ENCODE measurements around the gene LMOD3. TPM values are rescaled to one million over a fixed set of nuclear protein-coding genes. Genes with fewer than 3 reads are reported as not detected.

The LMOD3 gene
- total RNA-seq, 1 donor from 2014 or later: 31.8 TPM

DNA sequence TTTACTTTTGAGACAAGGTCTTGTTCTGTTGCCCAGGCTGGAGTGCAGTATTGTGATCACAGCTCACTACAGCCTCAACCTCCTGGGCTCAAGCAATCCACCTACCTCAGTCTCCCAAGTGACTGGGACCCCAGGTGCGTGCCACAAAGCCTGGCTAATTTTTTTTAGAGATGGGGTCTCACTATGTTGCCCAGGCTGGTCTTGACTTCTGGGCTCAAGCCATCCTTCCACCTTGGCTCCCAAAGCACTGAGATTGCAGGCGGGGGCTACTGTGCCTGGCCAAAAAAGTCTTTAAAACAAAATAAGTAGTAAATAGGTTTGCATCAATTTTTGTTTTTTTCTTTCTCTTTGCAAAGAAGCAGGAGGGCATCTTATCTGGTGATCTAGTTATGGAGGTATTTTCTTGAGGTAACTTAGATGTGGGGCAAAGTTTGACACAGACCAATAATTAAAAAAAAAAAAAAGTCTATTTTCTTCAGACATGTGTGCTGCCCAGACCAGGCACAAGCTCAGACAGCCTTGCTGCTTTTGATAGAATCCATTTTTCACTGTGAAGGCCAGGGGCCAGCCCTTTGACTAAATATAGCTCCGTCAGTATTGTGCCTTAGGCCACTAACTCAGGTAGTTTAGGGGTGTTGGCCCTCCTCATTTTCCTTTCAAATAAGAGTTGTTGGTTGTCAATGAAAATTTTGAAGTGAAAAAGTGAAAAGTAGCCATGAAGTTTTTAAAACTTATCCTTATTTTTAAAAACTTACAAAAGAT, 35.2 kb downstream of the LMOD3 start:
- Histone ChIP-seq H3K4me1 (ENCODE audit: control insufficient read depth in 3 of 3, insufficient read depth in 3 of 3, low read length in 3 of 3) (peaks cover 52 to 84% (median 78%) of the 10 kb centered on the region in 3 donors), H3K9ac (ENCODE audit: low read depth in 1 of 3, low read length in 3 of 3) (peak overlapping the region; percentile 57 to 98 (median 97)), H3K9me3 (ENCODE audit: control insufficient read depth in 3 of 3, low read length in 3 of 3) (no peaks in the 10 kb centered on the region), H3K27me3 (ENCODE audit: control insufficient read depth in 3 of 3, insufficient read depth in 3 of 3, low read length in 3 of 3) (no peaks in the 10 kb centered on the region), H3K4me3 (ENCODE audit: low read length in 3 of 3) (peak overlapping the region; percentile 91 to 95 (median 93)), H3K36me3 (ENCODE audit: control insufficient read depth in 3 of 3, insufficient read depth in 3 of 3, low read length in 3 of 3) (peaks cover 0 to 7% (median 6%) of the 10 kb centered on the region in 3 donors), H3K27ac (ENCODE audit: low read depth, low read length) (peak overlapping the region; percentile 95)

DNA sequence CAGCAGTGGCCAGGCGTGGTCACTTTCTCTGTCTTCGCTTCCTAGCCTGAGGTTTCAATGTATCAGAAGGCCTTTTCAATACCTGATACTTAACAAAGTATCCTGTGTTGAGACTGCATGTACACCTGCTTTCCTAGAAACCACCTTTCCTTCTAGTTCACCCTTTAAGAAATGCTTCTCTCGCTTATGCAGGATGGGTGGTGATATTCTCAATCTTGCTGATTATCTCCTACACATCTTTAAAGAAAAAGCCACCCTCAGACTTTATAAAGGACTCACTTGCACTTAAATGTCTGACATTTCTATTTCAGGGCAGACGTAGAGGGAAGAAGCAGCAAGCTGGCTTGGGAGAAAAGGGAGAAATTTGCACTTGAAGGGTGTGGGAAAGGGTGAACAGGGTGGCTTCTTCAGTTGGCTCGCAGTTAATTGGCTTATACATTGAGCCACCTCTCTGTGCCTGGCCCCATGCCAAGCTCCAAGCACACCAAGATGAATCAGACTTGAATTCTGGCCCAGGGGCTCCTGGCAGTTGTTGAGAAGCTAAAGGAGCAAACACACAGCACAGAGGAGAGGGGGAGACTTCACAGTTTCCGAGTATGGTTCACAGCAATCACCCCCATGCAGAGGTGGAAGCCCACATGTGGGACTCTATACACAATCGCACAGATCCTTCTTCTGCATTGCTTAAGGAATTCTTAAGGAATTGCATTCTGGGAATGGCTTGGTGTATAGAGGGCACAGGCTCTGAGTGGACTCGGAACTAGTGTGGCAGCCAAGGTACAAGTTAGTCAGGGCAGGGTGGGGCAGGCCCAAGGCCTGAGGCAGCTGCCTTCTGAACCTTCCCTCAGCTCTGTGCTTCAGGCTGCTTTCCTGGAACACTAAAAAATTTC, 36.3 kb downstream of the LMOD3 start:
- Histone ChIP-seq H3K36me3 (ENCODE audit: control insufficient read depth in 3 of 3, insufficient read depth in 3 of 3, low read length in 3 of 3) (peaks cover 0 to 7% (median 3%) of the 10 kb centered on the region in 3 donors), H3K4me1 (ENCODE audit: control insufficient read depth in 3 of 3, insufficient read depth in 3 of 3, low read length in 3 of 3) (peaks cover 48 to 82% (median 74%) of the 10 kb centered on the region in 3 donors), H3K9ac (ENCODE audit: low read depth in 1 of 3, low read length in 3 of 3) (peak overlapping the region; percentile 97 to 98 (median 98)), H3K27ac (ENCODE audit: low read depth, low read length) (peak overlapping the region; percentile 95), H3K4me3 (ENCODE audit: low read length in 3 of 3) (peak overlapping the region; percentile 91 to 95 (median 93)), H3K9me3 (ENCODE audit: control insufficient read depth in 3 of 3, low read length in 3 of 3) (no peaks in the 10 kb centered on the region), H3K27me3 (ENCODE audit: control insufficient read depth in 3 of 3, insufficient read depth in 3 of 3, low read length in 3 of 3) (no peaks in the 10 kb centered on the region)

DNA sequence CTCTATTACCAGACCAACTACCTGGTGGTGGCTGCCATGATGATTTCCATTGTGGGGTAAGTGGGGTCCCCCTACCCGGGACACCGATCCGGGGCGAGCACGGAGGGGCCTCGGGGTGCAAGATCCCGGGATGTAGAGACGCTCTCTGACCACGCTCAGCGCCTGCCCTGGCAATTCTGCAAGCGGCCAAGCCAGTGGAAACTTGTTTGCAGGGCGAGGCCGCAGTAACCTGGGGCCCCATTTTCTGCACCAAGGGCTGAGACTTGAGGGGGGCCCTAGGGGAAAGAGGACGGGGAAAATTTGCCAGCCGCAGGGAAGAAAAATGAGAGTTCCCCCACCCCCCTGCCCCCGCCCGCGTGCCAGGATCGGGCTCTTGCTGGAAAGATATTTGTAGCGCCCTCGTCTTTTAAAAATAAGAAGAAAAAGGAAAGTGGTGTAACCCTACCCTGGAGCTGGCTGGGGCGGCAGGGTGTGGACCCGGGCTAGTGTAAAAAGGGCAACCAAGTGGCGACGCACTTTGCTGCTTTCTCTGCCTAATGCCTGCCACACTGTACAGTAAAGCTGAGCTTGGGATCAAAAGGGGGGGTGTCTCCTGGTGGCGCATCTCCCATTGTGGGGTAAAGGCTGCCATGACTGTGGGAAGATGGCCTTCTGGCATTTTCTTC, 37.1 kb downstream of the LMOD3 start:
- Histone ChIP-seq H3K27ac (ENCODE audit: low read depth, low read length) (peak overlapping the region; percentile 95), H3K27me3 (ENCODE audit: control insufficient read depth in 3 of 3, insufficient read depth in 3 of 3, low read length in 3 of 3) (no peaks in the 10 kb centered on the region), H3K4me3 (ENCODE audit: low read length in 3 of 3) (peak overlapping the region; percentile 91 to 95 (median 93)), H3K9me3 (ENCODE audit: control insufficient read depth in 3 of 3, low read length in 3 of 3) (no peaks in the 10 kb centered on the region), H3K36me3 (ENCODE audit: control insufficient read depth in 3 of 3, insufficient read depth in 3 of 3, low read length in 3 of 3) (peaks cover 0 to 7% (median 2%) of the 10 kb centered on the region in 3 donors), H3K9ac (ENCODE audit: low read depth in 1 of 3, low read length in 3 of 3) (peak overlapping the region; percentile 97 to 98 (median 98)), H3K4me1 (ENCODE audit: control insufficient read depth in 3 of 3, insufficient read depth in 3 of 3, low read length in 3 of 3) (peaks cover 49 to 79% (median 75%) of the 10 kb centered on the region in 3 donors)

DNA sequence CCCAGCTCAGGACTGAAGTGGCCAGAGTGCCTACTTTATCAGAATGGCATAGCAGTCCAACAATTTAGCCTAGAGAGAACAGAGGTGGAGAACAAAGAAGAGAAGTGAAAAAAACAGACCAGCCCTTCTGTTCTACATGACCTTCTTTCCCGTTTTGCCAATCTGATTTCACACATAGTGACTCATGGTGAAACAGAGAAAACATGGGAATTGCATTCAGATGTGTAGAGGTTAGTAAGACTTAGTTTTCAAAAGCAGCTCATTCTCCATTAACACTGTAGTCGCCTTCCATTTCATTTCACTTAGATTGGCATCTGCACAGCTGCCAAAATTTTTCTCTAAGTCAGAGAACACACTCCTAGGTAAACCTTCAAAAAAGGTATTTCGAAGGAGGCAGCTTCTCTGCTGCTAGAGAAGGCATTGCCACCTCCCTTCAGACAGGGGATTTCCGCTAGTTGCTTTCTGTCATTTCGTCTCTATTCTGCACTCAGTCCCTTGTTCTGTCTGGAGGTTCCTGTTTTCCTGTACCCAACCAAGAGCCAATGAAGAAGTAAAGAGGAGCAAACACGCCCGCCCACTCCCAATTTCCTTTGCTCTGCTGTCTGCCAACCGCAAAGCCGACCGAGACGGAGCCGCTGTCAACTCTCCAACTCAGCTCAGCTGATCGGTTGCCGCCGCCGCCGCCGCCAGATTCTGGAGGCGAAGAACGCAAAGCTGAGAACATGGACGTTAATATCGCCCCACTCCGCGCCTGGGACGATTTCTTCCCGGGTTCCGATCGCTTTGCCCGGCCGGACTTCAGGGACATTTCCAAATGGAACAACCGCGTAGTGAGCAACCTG, 37.8 kb downstream of the LMOD3 start, which contains the start of gene ARL6IP5:
TSS of gene ARL6IP5 (plus strand) at position 612 of the 842 bp plus-strand sequence. CDS start at position 723, 111 bp downstream.
- Histone ChIP-seq H3K27ac (ENCODE audit: low read depth, low read length) (peak within 1 kb of the TSS; percentile 95), H3K9me3 (ENCODE audit: control insufficient read depth in 3 of 3, low read length in 3 of 3) (no peaks in the 10 kb centered on the region), H3K9ac (ENCODE audit: low read depth in 1 of 3, low read length in 3 of 3) (peak within 1 kb of the TSS; percentile 97 to 98 (median 98)), H3K4me1 (ENCODE audit: control insufficient read depth in 3 of 3, insufficient read depth in 3 of 3, low read length in 3 of 3) (peaks cover 42 to 71% (median 69%) of the 10 kb centered on the region in 3 donors), H3K36me3 (ENCODE audit: control insufficient read depth in 3 of 3, insufficient read depth in 3 of 3, low read length in 3 of 3) (peaks cover 0 to 7% (median 0%) of the 10 kb centered on the region in 3 donors), H3K4me3 (ENCODE audit: low read length in 3 of 3) (peak within 1 kb of the TSS; percentile 91 to 95 (median 93)), H3K27me3 (ENCODE audit: control insufficient read depth in 3 of 3, insufficient read depth in 3 of 3, low read length in 3 of 3) (no peaks in the 10 kb centered on the region)

DNA sequence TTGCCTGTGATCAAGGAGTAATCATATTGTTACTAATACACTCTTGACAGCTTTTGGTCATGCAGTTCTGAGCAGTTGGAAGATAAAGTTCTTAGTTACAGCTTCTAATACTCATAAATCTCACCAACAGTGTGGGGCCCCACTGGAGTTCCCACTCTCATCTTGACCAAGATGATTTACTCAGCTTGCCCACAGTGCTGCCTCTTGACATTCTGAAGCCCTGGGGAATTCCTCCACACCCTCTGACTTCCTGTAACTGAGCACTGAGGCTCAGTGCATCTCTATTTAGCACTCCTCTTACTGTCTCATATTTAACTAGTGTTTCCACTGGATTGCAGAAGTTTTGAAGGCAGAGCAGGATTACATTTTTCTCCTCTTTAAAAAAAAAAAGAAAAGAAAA, 39.6 kb downstream of the LMOD3 start:
- peak overlapping the region; percentile 95 for H3K27ac ChIP-seq (ENCODE audit: low read depth, low read length)
- H3K4me3 ChIP-seq (ENCODE audit: low read length in 3 of 3): peak overlapping the region in 1 of 3 donors; percentile 26
- H3K27me3 ChIP-seq (ENCODE audit: control insufficient read depth in 3 of 3, insufficient read depth in 3 of 3, low read length in 3 of 3): no peaks in the 10 kb centered on the region
- H3K36me3 ChIP-seq (ENCODE audit: control insufficient read depth in 3 of 3, insufficient read depth in 3 of 3, low read length in 3 of 3): no peaks in the 10 kb centered on the region
- peak overlapping the region in 2 of 3 donors; percentile 60 to 63 for H3K9ac ChIP-seq (ENCODE audit: low read depth in 1 of 3, low read length in 3 of 3)
- no peaks in the 10 kb centered on the region for H3K9me3 ChIP-seq (ENCODE audit: control insufficient read depth in 3 of 3, low read length in 3 of 3)
- peaks cover 48 to 65% (median 64%) of the 10 kb centered on the region in 3 donors for H3K4me1 ChIP-seq (ENCODE audit: control insufficient read depth in 3 of 3, insufficient read depth in 3 of 3, low read length in 3 of 3)

DNA sequence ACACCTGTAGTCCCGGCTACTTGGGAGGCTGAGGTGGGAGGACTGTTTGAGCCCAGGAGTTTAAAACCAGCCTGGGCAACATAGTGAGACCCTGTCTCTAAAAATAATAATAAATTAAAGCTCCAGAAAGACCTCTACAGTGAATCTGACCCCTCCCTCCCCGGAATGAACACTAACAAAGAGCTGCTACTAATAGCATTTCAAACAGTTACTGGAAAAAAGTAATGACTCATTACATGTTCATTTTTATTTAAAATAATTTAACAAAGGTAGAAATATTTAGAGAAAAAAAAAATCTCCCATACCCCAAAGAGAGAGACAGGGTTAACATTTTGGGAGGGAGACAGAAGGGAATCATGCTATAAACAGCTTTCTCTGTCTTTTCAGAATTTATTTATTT, 40.0 kb downstream of the LMOD3 start:
- Histone ChIP-seq H3K9ac (ENCODE audit: low read depth in 1 of 3, low read length in 3 of 3) (peak overlapping the region in 2 of 3 donors; percentile 60 to 63), H3K36me3 (ENCODE audit: control insufficient read depth in 3 of 3, insufficient read depth in 3 of 3, low read length in 3 of 3) (no peaks in the 10 kb centered on the region), H3K9me3 (ENCODE audit: control insufficient read depth in 3 of 3, low read length in 3 of 3) (no peaks in the 10 kb centered on the region), H3K4me1 (ENCODE audit: control insufficient read depth in 3 of 3, insufficient read depth in 3 of 3, low read length in 3 of 3) (peaks cover 50 to 64% (median 62%) of the 10 kb centered on the region in 3 donors), H3K27me3 (ENCODE audit: control insufficient read depth in 3 of 3, insufficient read depth in 3 of 3, low read length in 3 of 3) (no peaks in the 10 kb centered on the region), H3K4me3 (ENCODE audit: low read length in 3 of 3) (peak overlapping the region in 1 of 3 donors; percentile 26), H3K27ac (ENCODE audit: low read depth, low read length) (peak overlapping the region; percentile 95)

DNA sequence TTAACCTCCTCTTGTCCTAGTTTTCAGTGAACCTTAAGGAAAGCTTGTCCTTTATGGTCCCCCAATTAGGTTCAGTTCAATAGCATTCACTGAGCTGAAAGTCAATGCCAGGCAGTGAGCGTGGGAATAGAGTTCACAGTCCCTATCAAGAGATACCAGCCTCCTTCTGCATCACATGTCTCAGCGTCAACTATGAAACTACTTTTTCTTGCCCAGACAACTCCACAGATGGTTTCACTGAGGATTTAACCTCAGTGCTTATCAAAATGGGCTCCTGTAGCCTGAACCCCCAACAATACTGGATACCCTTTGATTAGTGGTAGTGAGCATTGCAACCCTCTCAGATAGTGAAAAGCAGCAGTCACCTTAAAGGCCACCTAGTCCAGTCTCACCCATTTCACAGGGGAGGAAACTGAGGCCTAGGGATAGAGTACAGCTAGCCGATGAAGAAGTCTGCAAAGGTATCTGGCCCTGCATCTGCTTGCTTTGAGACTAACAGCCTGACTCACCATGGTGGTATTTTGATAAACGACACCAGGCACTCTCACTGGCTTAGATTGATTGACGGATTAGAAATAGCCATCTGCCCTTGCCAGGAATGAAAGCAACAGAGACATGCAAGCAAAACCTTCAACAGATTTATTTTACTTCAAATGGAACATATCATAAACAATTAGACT, 40.7 kb downstream of the LMOD3 start:
- Histone ChIP-seq H3K4me3 (ENCODE audit: low read length in 3 of 3) (peak overlapping the region in 2 of 3 donors; percentile 19 to 34), H3K9me3 (ENCODE audit: control insufficient read depth in 3 of 3, low read length in 3 of 3) (no peaks in the 10 kb centered on the region), H3K4me1 (ENCODE audit: control insufficient read depth in 3 of 3, insufficient read depth in 3 of 3, low read length in 3 of 3) (peaks cover 47 to 60% (median 57%) of the 10 kb centered on the region in 3 donors), H3K27me3 (ENCODE audit: control insufficient read depth in 3 of 3, insufficient read depth in 3 of 3, low read length in 3 of 3) (no peaks in the 10 kb centered on the region), H3K9ac (ENCODE audit: low read depth in 1 of 3, low read length in 3 of 3) (peak overlapping the region; percentile 35 to 63 (median 60)), H3K36me3 (ENCODE audit: control insufficient read depth in 3 of 3, insufficient read depth in 3 of 3, low read length in 3 of 3) (no peaks in the 10 kb centered on the region), H3K27ac (ENCODE audit: low read depth, low read length) (peak overlapping the region; percentile 95)

DNA sequence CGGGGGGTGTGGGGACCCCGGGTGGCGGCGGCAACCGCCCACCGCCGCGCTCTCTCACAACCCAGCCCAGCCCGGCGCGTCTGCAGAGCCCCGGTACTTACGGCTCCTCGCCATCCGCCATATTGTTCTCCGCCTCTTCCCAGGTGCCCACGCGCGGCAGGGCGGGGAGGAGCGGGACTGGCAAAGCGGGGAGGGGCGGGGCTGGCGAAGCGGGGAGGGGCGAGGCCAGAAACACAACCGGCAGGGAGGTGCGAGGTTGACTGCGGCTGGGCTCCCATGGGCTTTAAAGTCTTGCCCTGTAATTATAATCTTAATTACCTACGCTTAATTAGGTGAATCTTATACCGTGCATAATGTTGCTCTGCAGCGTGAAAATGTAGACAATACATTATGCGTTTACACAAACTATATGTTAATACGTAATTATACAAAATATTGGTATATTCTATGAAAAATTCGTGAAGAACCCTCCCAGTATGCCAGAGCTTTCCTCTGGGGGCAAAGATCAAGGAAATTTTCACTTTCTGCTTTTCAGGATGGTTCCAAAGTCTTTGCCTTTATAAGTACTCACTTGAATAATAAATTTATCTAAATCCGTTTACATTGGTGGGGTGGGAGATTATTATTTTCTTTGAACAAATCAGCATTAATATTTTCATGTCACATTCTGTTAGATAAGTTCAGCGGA, 42.0 kb downstream of the LMOD3 start, which contains the start of gene UBA3:
TSS of gene UBA3 (minus strand) at position 133 of the 688 bp plus-strand sequence. CDS start at position 121, 12 bp downstream.
- Histone ChIP-seq H3K4me1 (ENCODE audit: control insufficient read depth in 3 of 3, insufficient read depth in 3 of 3, low read length in 3 of 3) (peaks cover 43 to 50% (median 49%) of the 10 kb centered on the region in 3 donors), H3K27ac (ENCODE audit: low read depth, low read length) (peak within 1 kb of the TSS; percentile 25)

More for the DNA sequence above, 42.0 kb downstream of the LMOD3 start, which contains the start of gene UBA3:
- Histone ChIP-seq H3K9ac (ENCODE audit: low read depth in 1 of 3, low read length in 3 of 3) (peak within 1 kb of the TSS; percentile 73 to 79 (median 76)), H3K27me3 (ENCODE audit: control insufficient read depth in 3 of 3, insufficient read depth in 3 of 3, low read length in 3 of 3) (no peaks in the 10 kb centered on the region), H3K36me3 (ENCODE audit: control insufficient read depth in 3 of 3, insufficient read depth in 3 of 3, low read length in 3 of 3) (peaks cover 0 to 4% (median 3%) of the 10 kb centered on the region in 3 donors), H3K9me3 (ENCODE audit: control insufficient read depth in 3 of 3, low read length in 3 of 3) (no peaks in the 10 kb centered on the region), H3K4me3 (ENCODE audit: low read length in 3 of 3) (peak within 1 kb of the TSS; percentile 72 to 78 (median 75))
